Colonic mucosa (tissue), 4 donors: ENCODE measurements around the gene PF4V1. TPM values are rescaled to one million over a fixed set of nuclear protein-coding genes. Genes with fewer than 3 reads are reported as not detected.

ENCODE experiments used
- DNase-seq: peaks from one replicate; pipeline ENCODE4 v3.0.0-alpha.2; 2020
- H3K27ac ChIP-seq: fragments of 200-600 bp; one replicate; pipeline ENCODE4 v1.8.0; 2021
- H3K27me3 ChIP-seq: fragments of 200-600 bp; one replicate; pipeline ENCODE4 v1.8.0; 2021
- H3K36me3 ChIP-seq: fragments of 200-600 bp; one replicate; pipeline ENCODE4 v1.8.0; 2021
- H3K4me1 ChIP-seq: fragments of 200-600 bp; one replicate; pipeline ENCODE4 v1.8.0; 2021; ENCODE audit warnings: mild to moderate bottlenecking
- H3K4me3 ChIP-seq: fragments of 200-600 bp; one replicate; pipeline ENCODE4 v1.8.0; 2021
- H3K9ac ChIP-seq, 2 donors: one replicate each; pipeline ENCODE4 v1.7.0; 2013; ENCODE audit warnings: control low read depth in 2 of 2, low read depth in 2 of 2, low read length in 2 of 2
- H3K9me3 ChIP-seq: fragments of 200-600 bp; one replicate; pipeline ENCODE4 v1.8.0; 2021
- CTCF ChIP-seq: fragments of 200-600 bp; IDR thresholded peaks from one replicate; pipeline ENCODE4 v1.8.0; 2022; ENCODE audit warnings: antibody characterized with exemption, mild to moderate bottlenecking
- intact Hi-C: fragments of 100-400 bp; cut with DNase I; formaldehyde crosslinking; loops from one replicate; pipeline ENCODE4 v1.14.1; 2022
- total RNA-seq, 2 donors: library from RNA; stranded (reverse); fragmentation: NEBNext Ultra II Directional in 1 of 2; extraction: Animal tissue kit (Norgen Biotek cat#: 25700) in 1 of 2; gene quantifications; one replicate each; pipeline ENCODE4 v1.2.1, GENCODE V29; 2021
- donor health status: healthy.
- donor health status: DM: no; HTN: no; CAD: no.
- donor health status: DM: no; HTN: no; CAD: no.

Gene PF4V1
- total RNA-seq, 2 donors from 2014 or later, result not detected

GRCh38 chr4:73844806-73845205 lies 8.3 kb upstream of the PF4V1 start:
- H3K4me1 ChIP-seq, result no peaks in the 10 kb centered on the region
- no peaks in the 10 kb centered on the region for H3K27me3 ChIP-seq
- intact Hi-C loops, result no loop called here
- no peak overlapping the region for H3K9ac ChIP-seq
- no peak for DNase-seq
- no peaks in the 10 kb centered on the region for H3K9me3 ChIP-seq
- H3K27ac ChIP-seq, result no peak overlapping the region
- no peak overlapping the region for H3K4me3 ChIP-seq
- no peak for TF ChIP-seq CTCF
- H3K36me3 ChIP-seq, result no peaks in the 10 kb centered on the region

GRCh38 chr4:73847526-73848182 lies 5.4 kb upstream of the PF4V1 start:
- no peak overlapping the region for H3K9ac ChIP-seq
- H3K4me3 ChIP-seq, result no peak overlapping the region
- no peaks in the 10 kb centered on the region for H3K4me1 ChIP-seq
- no peaks in the 10 kb centered on the region for H3K9me3 ChIP-seq
- no peak for TF ChIP-seq CTCF
- intact Hi-C loops, result no loop called here
- H3K27ac ChIP-seq, result no peak overlapping the region
- no peaks in the 10 kb centered on the region for H3K27me3 ChIP-seq
- DNase-seq, result no peak
- no peaks in the 10 kb centered on the region for H3K36me3 ChIP-seq

- Histone ChIP-seq H3K27ac (no peak overlapping the region), H3K4me1 (no peaks in the 10 kb centered on the region), H3K4me3 (no peak overlapping the region), H3K36me3 (no peaks in the 10 kb centered on the region), H3K9me3 (no peaks in the 10 kb centered on the region), H3K9ac (no peak overlapping the region), H3K27me3 (no peaks in the 10 kb centered on the region)
- intact Hi-C loops, result no loop called here
- DNase-seq, result no peak
- TF ChIP-seq CTCF, result no peak
These were observed 4.8 kb upstream of the PF4V1 start for GRCh38 chr4:73848183-73848777.

GRCh38 chr4:73850261-73850970 lies 2.7 kb upstream of the PF4V1 start:
- Histone ChIP-seq H3K9ac (no peak overlapping the region), H3K9me3 (no peaks in the 10 kb centered on the region), H3K4me3 (no peak overlapping the region), H3K4me1 (no peaks in the 10 kb centered on the region), H3K36me3 (no peaks in the 10 kb centered on the region), H3K27ac (no peak overlapping the region), H3K27me3 (no peaks in the 10 kb centered on the region)
- intact Hi-C loops, result no loop called here
- no peak for TF ChIP-seq CTCF
- DNase-seq, result no peak

GRCh38 chr4:73851293-73851692 lies 1.8 kb upstream of the PF4V1 start:
- H3K4me3 ChIP-seq, result no peak overlapping the region
- H3K9ac ChIP-seq, result no peak overlapping the region
- H3K27me3 ChIP-seq, result no peaks in the 10 kb centered on the region
- intact Hi-C loops, result no loop called here
- no peaks in the 10 kb centered on the region for H3K9me3 ChIP-seq
- no peak overlapping the region for H3K27ac ChIP-seq
- TF ChIP-seq CTCF, result no peak
- no peaks in the 10 kb centered on the region for H3K4me1 ChIP-seq
- H3K36me3 ChIP-seq, result no peaks in the 10 kb centered on the region
- DNase-seq, result no peak
